Kidney epithelial cell (primary cell): ENCODE results near the gene COP1. TPM values are rescaled to one million over a fixed set of nuclear protein-coding genes. Genes with fewer than 3 reads are reported as not detected.

ENCODE experiments used
- DNase-seq: peaks from one replicate; pipeline ENCODE4 v3.0.0-alpha.2; 2010; ENCODE audit warnings: low read depth
- H3K27me3 ChIP-seq: 2 replicates; pipeline ENCODE4 v1.6.0; 2011; ENCODE audit warnings: low read length; ENCODE audit not compliant: control insufficient read depth, insufficient read depth
- H3K36me3 ChIP-seq: 2 replicates; pipeline ENCODE4 v1.5.1; 2011; ENCODE audit warnings: low read length; ENCODE audit not compliant: control insufficient read depth, insufficient read depth
- H3K4me3 ChIP-seq: 2 replicates; pipeline ENCODE4 v1.5.1; 2011; ENCODE audit warnings: low read depth, mild to moderate bottlenecking, control low read depth, low read length
- total RNA-seq: library from RNA; depleted of rRNA; stranded (reverse); fragments of >200 nt; gene quantifications from 2 replicates; pipeline ENCODE4 v1.2.3, GENCODE V29; 2015
- TF ChIP-seq, protein P1 (sequence below): IDR thresholded peaks from 2 replicates; pipeline ENCODE4 v1.5.1; 2011; ENCODE audit warnings: mild to moderate bottlenecking, moderate library complexity, low read length, control low read depth, inconsistent platforms; ENCODE audit not compliant: insufficient read depth, poor library complexity, severe bottlenecking

Gene COP1
- total RNA-seq, 1 donor from 2014 or later = 74.2 TPM

- DNase-seq = no peak
- Histone ChIP-seq H3K4me3 (no peak overlapping the region), H3K27me3 (no peaks in the 10 kb centered on the region), H3K36me3 (no peaks in the 10 kb centered on the region)
- TF ChIP-seq, protein P1, sequence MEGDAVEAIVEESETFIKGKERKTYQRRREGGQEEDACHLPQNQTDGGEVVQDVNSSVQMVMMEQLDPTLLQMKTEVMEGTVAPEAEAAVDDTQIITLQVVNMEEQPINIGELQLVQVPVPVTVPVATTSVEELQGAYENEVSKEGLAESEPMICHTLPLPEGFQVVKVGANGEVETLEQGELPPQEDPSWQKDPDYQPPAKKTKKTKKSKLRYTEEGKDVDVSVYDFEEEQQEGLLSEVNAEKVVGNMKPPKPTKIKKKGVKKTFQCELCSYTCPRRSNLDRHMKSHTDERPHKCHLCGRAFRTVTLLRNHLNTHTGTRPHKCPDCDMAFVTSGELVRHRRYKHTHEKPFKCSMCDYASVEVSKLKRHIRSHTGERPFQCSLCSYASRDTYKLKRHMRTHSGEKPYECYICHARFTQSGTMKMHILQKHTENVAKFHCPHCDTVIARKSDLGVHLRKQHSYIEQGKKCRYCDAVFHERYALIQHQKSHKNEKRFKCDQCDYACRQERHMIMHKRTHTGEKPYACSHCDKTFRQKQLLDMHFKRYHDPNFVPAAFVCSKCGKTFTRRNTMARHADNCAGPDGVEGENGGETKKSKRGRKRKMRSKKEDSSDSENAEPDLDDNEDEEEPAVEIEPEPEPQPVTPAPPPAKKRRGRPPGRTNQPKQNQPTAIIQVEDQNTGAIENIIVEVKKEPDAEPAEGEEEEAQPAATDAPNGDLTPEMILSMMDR = no peak
Observed at GRCh38 chr1:176193663-176194062, 13.4 kb downstream of the COP1 start.

DNA sequence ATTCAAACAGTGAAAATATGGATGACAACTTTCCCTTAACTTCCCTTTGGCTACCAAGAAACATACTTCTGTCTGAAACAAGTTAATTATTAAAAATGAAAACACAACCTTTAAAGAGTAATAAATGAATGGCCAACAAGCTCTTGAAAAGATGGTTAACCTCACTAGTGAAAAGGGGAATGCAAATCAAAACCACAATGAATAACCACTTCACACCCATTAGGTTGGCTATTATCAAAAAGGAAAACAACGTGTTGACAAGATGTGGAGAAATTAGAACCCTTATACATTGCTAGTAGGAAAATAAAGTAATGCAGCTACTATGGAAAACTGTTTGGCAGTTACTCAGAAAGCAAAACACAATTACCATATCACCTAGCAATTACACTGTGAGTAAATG, 14.1 kb downstream of the COP1 start:
- H3K27me3 ChIP-seq = no peaks in the 10 kb centered on the region
- no peak for DNase-seq
- H3K36me3 ChIP-seq = no peaks in the 10 kb centered on the region
- no peak overlapping the region for H3K4me3 ChIP-seq
- TF ChIP-seq, protein P1 = no peak

GRCh38 chr1:176188604-176189003, 18.5 kb downstream of the COP1 start:
- H3K4me3 ChIP-seq = no peak overlapping the region
- no peaks in the 10 kb centered on the region for H3K27me3 ChIP-seq
- DNase-seq = no peak
- TF ChIP-seq, protein P1 = no peak
- no peaks in the 10 kb centered on the region for H3K36me3 ChIP-seq

DNA sequence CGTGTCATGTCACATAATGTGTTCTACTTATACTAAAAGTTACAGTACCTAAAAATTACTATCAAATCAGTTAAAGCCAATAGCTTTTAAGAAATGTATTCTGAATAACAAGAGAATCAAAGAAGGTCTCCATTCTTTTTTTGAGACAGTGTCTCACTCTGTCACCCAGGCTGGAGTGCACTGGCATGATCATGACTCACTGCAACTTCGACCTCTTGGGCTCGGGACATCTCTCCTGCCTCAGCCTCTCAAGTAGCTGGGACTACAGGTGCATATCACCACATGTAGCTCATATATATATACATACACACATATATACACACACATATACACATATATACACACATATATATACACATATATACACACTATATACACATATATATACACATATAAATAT, 20.1 kb downstream of the COP1 start:
- no peak for DNase-seq
- H3K27me3 ChIP-seq = no peaks in the 10 kb centered on the region
- H3K4me3 ChIP-seq = no peak overlapping the region
- no peaks in the 10 kb centered on the region for H3K36me3 ChIP-seq
- TF ChIP-seq, protein P1 = no peak

- no peak overlapping the region for H3K4me3 ChIP-seq
- no peak for DNase-seq
- TF ChIP-seq, protein P1 = no peak
- no peaks in the 10 kb centered on the region for H3K27me3 ChIP-seq
- H3K36me3 ChIP-seq = no peaks in the 10 kb centered on the region
Observed at GRCh38 chr1:176183618-176184017, 23.5 kb downstream of the COP1 start.

GRCh38 chr1:176178316-176178715, 28.8 kb downstream of the COP1 start:
- no peaks in the 10 kb centered on the region for H3K36me3 ChIP-seq
- TF ChIP-seq, protein P1 = no peak
- no peak overlapping the region for H3K4me3 ChIP-seq
- DNase-seq = no peak
- no peaks in the 10 kb centered on the region for H3K27me3 ChIP-seq
